Uterus (tissue), 2 donors: ENCODE measurements around the gene KCNIP3.

Source experiments
- POLR2A ChIP-seq, 2 donors: fragments of 450-650 bp; IDR thresholded peaks; one replicate each; pipeline ENCODE4 v1.6.1; 2016; ENCODE audit warnings: antibody characterized with exemption in 2 of 2, mild to moderate bottlenecking in 1 of 2, moderate library complexity in 1 of 2
- TF ChIP-seq, protein P1 (sequence below), 4 experiments: fragments of 200-600 bp in 2 of 4; fragments of 450-650 bp in 2 of 4; sonication (generic) in 2 of 4; IDR thresholded peaks; one replicate each; pipeline ENCODE4 v1.5.1; 2016 to 2019; ENCODE audit warnings: antibody characterized with exemption in 4 of 4, mild to moderate bottlenecking in 2 of 4, moderate library complexity in 1 of 4

DNA sequence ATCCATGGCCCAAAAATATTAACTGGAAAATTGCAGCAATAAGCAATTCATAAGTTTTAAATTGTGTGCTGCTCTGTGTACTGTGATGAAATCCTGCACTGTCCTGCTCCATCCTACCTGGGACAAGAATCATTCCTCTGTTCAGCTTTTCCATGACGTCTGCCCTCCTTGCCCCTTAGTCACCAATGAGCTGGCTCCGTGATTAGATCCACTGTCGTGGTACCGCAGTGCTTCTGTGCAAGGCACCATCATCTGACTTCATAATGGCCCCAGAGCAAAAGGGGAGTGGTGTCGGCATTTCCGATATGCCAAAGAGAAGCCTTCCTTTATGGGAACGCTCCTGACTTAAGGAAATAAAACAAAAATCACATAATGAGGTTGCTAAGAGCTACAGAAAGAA is 101.9 kb downstream of the KCNIP3 start:
- TF ChIP-seq, protein P1, sequence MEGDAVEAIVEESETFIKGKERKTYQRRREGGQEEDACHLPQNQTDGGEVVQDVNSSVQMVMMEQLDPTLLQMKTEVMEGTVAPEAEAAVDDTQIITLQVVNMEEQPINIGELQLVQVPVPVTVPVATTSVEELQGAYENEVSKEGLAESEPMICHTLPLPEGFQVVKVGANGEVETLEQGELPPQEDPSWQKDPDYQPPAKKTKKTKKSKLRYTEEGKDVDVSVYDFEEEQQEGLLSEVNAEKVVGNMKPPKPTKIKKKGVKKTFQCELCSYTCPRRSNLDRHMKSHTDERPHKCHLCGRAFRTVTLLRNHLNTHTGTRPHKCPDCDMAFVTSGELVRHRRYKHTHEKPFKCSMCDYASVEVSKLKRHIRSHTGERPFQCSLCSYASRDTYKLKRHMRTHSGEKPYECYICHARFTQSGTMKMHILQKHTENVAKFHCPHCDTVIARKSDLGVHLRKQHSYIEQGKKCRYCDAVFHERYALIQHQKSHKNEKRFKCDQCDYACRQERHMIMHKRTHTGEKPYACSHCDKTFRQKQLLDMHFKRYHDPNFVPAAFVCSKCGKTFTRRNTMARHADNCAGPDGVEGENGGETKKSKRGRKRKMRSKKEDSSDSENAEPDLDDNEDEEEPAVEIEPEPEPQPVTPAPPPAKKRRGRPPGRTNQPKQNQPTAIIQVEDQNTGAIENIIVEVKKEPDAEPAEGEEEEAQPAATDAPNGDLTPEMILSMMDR (IDR thresholded peaks at IDR 0.05): no peak
- no peak for TF ChIP-seq POLR2A (IDR thresholded peaks at IDR 0.05)
